Neural crest cell (in vitro differentiated cells): Measurements from ENCODE around the gene DENND6B. TPM values are rescaled to one million over a fixed set of nuclear protein-coding genes. Genes with fewer than 3 reads are reported as not detected.

Experiments used
- DNase-seq: peaks from one replicate; pipeline ENCODE4 v3.0.0; 2021; ENCODE audit warnings: low read depth, mixed read lengths, low spot score
- H3K27ac Mint-ChIP-seq: one replicate; pipeline ENCODE4 v1.8.0; 2021; ENCODE audit warnings: mild to moderate bottlenecking, mixed read lengths; ENCODE audit not compliant: unreplicated experiment
- H3K27me3 Mint-ChIP-seq: 2 replicates; pipeline ENCODE4 v1.8.0; 2021; ENCODE audit warnings: low read depth, mild to moderate bottlenecking, mixed read lengths
- H3K36me3 Mint-ChIP-seq: 2 replicates; pipeline ENCODE4 v1.8.0; 2021; ENCODE audit warnings: low read depth, mild to moderate bottlenecking, mixed read lengths
- H3K4me1 Mint-ChIP-seq: 2 replicates; pipeline ENCODE4 v1.8.0; 2021; ENCODE audit warnings: mixed read lengths
- H3K4me3 Mint-ChIP-seq: one replicate; pipeline ENCODE4 v1.8.0; 2021; ENCODE audit warnings: mild to moderate bottlenecking, mixed read lengths
- H3K9me3 Mint-ChIP-seq: 2 replicates; pipeline ENCODE4 v1.8.0; 2021; ENCODE audit warnings: mixed read lengths
- total RNA-seq: library from RNA; stranded (reverse); gene quantifications from 2 replicates; pipeline ENCODE4 v1.2.1, GENCODE V29; 2021
- TF ChIP-seq, protein P1 (sequence below): fragments of 200-600 bp; sonication (generic); conservative IDR thresholded peaks from 2 replicates; pipeline ENCODE4 v1.5.0; 2021; ENCODE audit warnings: antibody characterized with exemption, mild to moderate bottlenecking

DENND6B gene
- total RNA-seq, 1 donor from 2014 or later, result 22.0 TPM

- Mint-ChIP-seq H3K27ac (no peak overlapping the region), H3K9me3 (no peaks in the 10 kb centered on the region), H3K36me3 (no peaks in the 10 kb centered on the region), H3K4me1 (peaks cover 5% of the 10 kb centered on the region), H3K4me3 (no peak overlapping the region), H3K27me3 (no peaks in the 10 kb centered on the region)
- TF ChIP-seq, protein P1, sequence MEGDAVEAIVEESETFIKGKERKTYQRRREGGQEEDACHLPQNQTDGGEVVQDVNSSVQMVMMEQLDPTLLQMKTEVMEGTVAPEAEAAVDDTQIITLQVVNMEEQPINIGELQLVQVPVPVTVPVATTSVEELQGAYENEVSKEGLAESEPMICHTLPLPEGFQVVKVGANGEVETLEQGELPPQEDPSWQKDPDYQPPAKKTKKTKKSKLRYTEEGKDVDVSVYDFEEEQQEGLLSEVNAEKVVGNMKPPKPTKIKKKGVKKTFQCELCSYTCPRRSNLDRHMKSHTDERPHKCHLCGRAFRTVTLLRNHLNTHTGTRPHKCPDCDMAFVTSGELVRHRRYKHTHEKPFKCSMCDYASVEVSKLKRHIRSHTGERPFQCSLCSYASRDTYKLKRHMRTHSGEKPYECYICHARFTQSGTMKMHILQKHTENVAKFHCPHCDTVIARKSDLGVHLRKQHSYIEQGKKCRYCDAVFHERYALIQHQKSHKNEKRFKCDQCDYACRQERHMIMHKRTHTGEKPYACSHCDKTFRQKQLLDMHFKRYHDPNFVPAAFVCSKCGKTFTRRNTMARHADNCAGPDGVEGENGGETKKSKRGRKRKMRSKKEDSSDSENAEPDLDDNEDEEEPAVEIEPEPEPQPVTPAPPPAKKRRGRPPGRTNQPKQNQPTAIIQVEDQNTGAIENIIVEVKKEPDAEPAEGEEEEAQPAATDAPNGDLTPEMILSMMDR, result no peak
- DNase-seq, result no peak
Observed at GRCh38 chr22:50317178-50317577, 9.6 kb downstream of the DENND6B start.

DNA sequence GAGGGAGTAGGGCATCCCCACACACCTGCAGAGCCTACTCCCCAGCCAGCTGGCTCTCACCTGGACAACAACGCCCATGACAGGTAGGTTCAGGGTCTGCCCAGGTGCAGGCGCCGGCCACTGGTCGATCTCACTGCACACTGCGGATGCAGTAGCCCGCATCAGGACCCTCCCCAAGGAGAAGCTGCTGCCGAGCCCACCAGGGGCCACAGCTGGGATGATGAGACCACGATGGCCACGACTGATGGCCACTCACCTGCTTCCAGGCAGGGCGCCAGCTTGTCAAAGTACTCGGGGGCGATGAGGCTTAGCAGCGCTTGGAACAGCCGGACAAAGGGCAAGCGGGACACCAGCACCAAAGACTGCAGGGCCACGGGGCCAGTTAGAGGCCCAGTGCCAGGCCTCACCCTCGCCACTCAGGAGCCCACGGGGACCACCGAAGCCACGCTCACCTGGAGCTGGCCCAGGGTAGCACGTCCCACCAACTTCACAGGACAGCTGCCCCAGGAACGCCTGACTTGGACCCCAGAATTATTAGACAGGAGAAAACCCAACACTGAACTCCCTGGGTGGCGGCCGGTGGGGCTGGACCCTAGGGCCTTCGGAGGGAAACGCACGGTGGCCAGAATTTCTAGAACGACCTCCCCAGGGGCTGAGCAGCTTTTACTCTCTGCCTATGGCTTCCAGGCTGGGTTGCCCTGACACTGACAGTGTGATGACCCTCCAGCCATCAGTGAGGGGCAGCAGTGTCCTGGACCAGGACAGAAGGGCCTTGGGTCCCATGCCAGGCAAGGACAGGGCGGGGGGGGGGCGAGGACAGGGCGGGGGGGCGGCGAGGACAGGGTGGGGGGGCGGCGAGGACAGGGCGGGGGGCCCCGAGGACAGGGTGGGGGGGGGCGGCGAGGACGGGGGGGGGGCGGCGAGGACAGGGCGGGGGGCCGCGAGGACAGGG, 10.4 kb downstream of the DENND6B start:
- Mint-ChIP-seq H3K9me3 (no peaks in the 10 kb centered on the region), H3K36me3 (no peaks in the 10 kb centered on the region), H3K27me3 (no peaks in the 10 kb centered on the region), H3K4me3 (no peak overlapping the region), H3K27ac (no peak overlapping the region), H3K4me1 (peaks cover 5% of the 10 kb centered on the region)
- no peak for DNase-seq
- TF ChIP-seq, protein P1, result no peak

DNA sequence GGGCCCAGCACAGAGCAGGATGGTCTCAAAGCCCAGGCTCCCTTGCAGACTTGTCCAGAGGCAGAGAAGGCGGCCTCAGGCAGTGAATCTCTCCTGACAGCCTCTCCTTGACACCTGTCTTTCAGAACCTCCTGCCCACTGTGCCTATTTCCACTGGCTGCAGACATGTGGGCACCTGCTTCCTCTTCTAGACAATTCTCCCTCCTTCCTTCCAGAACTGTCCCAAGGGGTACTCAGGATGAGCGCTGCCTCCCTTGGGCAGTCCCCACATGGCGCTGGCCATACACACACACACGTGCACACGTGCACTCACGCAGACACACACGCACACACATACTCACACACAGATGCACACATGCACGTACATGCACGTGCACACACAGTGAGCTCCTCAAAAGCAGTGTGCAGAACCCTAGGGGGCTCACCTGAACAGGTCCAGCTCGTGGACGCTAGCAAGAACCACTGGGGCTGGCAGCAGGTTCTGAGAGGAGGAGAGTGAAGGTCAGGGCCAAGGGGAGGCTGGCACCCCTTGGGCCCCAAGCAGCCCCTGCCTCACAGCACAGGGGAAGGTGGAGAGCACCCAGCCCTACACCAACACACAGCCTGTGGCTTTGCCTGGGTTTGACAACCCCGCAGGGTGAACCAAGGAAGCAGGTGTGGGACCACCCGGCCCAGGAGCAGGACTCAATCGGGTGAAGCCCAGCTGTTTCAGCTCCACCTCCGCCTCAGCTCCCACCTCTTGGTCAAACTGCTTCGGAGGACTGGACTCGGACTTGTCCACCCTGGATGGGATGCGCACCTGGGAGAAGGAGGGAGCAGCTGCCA, 11.3 kb downstream of the DENND6B start:
- no peak overlapping the region for H3K27ac Mint-ChIP-seq
- no peaks in the 10 kb centered on the region for H3K9me3 Mint-ChIP-seq
- H3K27me3 Mint-ChIP-seq, result no peaks in the 10 kb centered on the region
- TF ChIP-seq, protein P1, result no peak
- H3K4me1 Mint-ChIP-seq, result peaks cover 5% of the 10 kb centered on the region
- no peak for DNase-seq
- no peak overlapping the region for H3K4me3 Mint-ChIP-seq
- no peaks in the 10 kb centered on the region for H3K36me3 Mint-ChIP-seq

GRCh38 chr22:50314455-50315288, 12.1 kb downstream of the DENND6B start:
- no peaks in the 10 kb centered on the region for H3K36me3 Mint-ChIP-seq
- no peak overlapping the region for H3K4me3 Mint-ChIP-seq

More at GRCh38 chr22:50314455-50315288, 12.1 kb downstream of the DENND6B start:
- peak overlapping the region; percentile 50 for H3K27ac Mint-ChIP-seq
- no peak for DNase-seq
- TF ChIP-seq, protein P1, result no peak
- no peaks in the 10 kb centered on the region for H3K27me3 Mint-ChIP-seq
- H3K4me1 Mint-ChIP-seq, result peaks cover 5% of the 10 kb centered on the region
- no peaks in the 10 kb centered on the region for H3K9me3 Mint-ChIP-seq
